Stimulated activated naive CD8-positive, alpha-beta T cell treated with anti-CD3 and anti-CD28 coated beads, Interleukin-15, Interleukin-2, amounts not matched to agents 100 ng/mL and 50 ng/mL, for 24 hours (primary cell): ENCODE results near the gene DMAC2.

Experiments used
- H3K27ac Mint-ChIP-seq: one replicate; pipeline ENCODE4 v1.8.0; 2021; ENCODE audit warnings: mild to moderate bottlenecking, mixed read lengths
- H3K27me3 Mint-ChIP-seq: one replicate; pipeline ENCODE4 v1.8.0; 2021; ENCODE audit warnings: mixed read lengths
- H3K36me3 Mint-ChIP-seq: one replicate; pipeline ENCODE4 v1.8.0; 2021; ENCODE audit warnings: low read depth, mixed read lengths
- H3K4me1 Mint-ChIP-seq: one replicate; pipeline ENCODE4 v1.8.0; 2021; ENCODE audit warnings: low read depth, mixed read lengths
- H3K4me3 Mint-ChIP-seq: one replicate; pipeline ENCODE4 v1.8.0; 2021; ENCODE audit warnings: mild to moderate bottlenecking, mixed read lengths
- H3K9me3 Mint-ChIP-seq: one replicate; pipeline ENCODE4 v1.8.0; 2021; ENCODE audit warnings: mixed read lengths

Gene DMAC2

GRCh38 chr19:41431426-41432386 is 8.0 kb downstream of the DMAC2 start:
- H3K9me3 Mint-ChIP-seq, result no peaks in the 10 kb centered on the region
- H3K27me3 Mint-ChIP-seq, result no peaks in the 10 kb centered on the region
- no peak overlapping the region for H3K4me3 Mint-ChIP-seq
- H3K36me3 Mint-ChIP-seq, result peaks cover 28% of the 10 kb centered on the region
- no peak overlapping the region for H3K27ac Mint-ChIP-seq
- peaks cover 17% of the 10 kb centered on the region for H3K4me1 Mint-ChIP-seq

GRCh38 chr19:41430922-41431321 is 8.8 kb downstream of the DMAC2 start:
- H3K4me3 Mint-ChIP-seq, result no peak overlapping the region
- peaks cover 18% of the 10 kb centered on the region for H3K4me1 Mint-ChIP-seq
- H3K27me3 Mint-ChIP-seq, result no peaks in the 10 kb centered on the region
- H3K36me3 Mint-ChIP-seq, result peaks cover 25% of the 10 kb centered on the region
- no peak overlapping the region for H3K27ac Mint-ChIP-seq
- H3K9me3 Mint-ChIP-seq, result no peaks in the 10 kb centered on the region

DNA sequence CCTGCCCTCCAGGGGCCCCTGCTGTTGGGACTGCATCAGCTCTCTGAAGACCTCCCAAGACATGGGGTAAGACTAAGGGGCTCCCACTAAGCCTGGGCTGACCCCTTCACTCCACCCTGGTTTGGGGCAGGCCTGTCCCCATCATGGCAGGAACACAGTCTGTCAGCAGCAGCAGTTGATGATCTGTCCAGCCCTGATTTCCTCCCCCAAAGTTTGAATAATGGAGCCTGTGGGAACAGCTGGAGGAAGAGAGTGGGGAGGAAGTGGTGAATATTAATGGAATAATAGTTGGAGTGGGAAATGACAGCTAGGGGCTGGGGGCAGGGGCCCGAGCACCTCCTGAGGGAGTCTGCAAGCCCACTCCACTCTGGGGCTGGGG is 11.2 kb downstream of the DMAC2 start:
- Mint-ChIP-seq H3K4me1 (peaks cover 18% of the 10 kb centered on the region), H3K27ac (peak overlapping the region; percentile 65), H3K36me3 (peaks cover 20% of the 10 kb centered on the region), H3K27me3 (no peaks in the 10 kb centered on the region), H3K4me3 (no peak overlapping the region), H3K9me3 (no peaks in the 10 kb centered on the region)

DNA sequence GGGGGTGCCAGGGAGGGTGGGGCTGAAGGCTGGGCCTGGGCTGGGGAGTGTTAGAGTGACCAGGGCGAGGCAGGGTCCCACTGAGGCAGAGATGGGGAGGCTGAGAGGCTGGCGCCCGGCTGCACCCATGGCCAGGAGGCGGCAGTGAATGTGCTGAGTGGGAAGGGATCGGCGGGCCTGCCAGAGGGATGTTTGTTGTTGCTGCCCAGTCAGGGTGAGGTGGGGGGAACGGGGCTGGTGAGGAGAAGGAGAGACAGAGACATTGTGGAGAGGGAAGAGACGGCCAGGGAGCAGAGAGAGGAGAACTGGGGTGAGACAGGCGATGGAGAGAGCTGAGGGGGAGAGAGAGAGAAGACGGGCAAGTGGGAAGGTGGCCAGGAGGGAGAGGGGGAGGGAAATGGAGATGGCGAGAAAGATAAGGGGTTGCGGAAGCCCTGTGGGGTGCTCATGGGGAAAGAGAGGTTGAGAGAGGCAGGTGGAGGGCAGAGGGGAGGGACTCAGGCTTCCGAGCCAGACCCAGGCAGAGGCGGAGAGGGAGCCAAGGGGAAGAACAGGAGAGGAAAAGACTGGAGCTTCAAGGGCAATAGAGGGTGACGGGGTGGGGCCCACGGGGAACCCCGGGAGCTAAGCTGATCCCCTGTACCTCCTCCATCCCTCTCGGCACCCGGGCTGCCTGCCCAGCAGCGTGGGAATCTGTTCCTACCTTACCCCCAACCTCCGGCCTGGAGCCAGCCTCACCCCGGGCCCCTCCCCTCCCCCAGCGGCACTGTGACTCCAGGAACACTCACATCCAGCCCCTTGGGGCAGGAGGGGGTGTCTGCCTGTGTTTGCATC is 11.8 kb downstream of the DMAC2 start:
- no peaks in the 10 kb centered on the region for H3K9me3 Mint-ChIP-seq
- H3K27me3 Mint-ChIP-seq, result no peaks in the 10 kb centered on the region
- H3K4me3 Mint-ChIP-seq, result peak overlapping the region; percentile 76
- peak overlapping the region; percentile 89 for H3K27ac Mint-ChIP-seq
- peaks cover 19% of the 10 kb centered on the region for H3K36me3 Mint-ChIP-seq
- H3K4me1 Mint-ChIP-seq, result peaks cover 18% of the 10 kb centered on the region

DNA sequence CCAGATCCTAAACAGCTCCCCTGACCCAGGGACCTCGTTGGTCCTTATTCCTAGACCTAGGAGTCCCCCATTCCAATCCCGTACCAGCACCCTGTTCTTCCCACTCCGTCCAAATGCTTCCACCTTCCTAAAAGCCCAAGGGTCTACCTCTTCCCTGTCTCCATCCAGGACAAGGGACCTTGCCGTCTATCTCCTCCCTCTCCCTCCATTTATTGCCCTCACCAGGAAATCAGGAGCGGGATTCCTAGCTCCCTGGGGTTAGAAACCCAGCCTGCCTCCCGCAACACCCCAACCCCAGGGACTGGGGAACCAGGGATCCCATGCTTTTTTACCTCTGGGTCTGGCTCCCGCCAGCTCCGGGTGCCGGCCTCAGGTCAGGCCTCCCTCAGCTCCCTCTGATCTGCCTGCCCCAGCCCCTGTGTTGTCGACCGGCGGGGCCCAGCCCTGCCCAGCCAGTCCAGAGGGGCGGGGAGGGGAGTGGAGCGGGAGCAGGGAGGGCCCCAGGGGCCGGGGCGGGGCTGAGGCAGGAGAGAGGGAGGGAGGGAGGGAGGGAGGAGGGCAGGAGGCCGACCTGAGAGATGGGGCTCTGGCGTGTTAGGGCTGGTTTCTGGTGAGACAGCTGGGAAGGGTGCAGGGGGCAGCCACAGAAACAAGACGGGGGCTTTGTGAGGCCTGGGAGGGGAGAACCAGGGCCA is 12.6 kb downstream of the DMAC2 start, which contains the start of gene B3GNT8:
B3GNT8 (minus strand) TSS at position 423 of the 695 bp plus-strand sequence. CDS start 596 bp downstream, outside the sequence.
- Mint-ChIP-seq H3K4me1 (peaks cover 18% of the 10 kb centered on the region), H3K27me3 (no peaks in the 10 kb centered on the region), H3K9me3 (no peaks in the 10 kb centered on the region), H3K36me3 (peaks cover 11% of the 10 kb centered on the region), H3K4me3 (peak within 1 kb of the TSS; percentile 76), H3K27ac (peak within 1 kb of the TSS; percentile 89)

- no peak overlapping the region for H3K27ac Mint-ChIP-seq
- no peaks in the 10 kb centered on the region for H3K27me3 Mint-ChIP-seq
- H3K9me3 Mint-ChIP-seq, result no peaks in the 10 kb centered on the region
- no peak overlapping the region for H3K4me3 Mint-ChIP-seq
- H3K4me1 Mint-ChIP-seq, result peaks cover 18% of the 10 kb centered on the region
- H3K36me3 Mint-ChIP-seq, result peaks cover 6% of the 10 kb centered on the region
These were observed 13.4 kb downstream of the DMAC2 start for GRCh38 chr19:41426116-41426841.

DNA sequence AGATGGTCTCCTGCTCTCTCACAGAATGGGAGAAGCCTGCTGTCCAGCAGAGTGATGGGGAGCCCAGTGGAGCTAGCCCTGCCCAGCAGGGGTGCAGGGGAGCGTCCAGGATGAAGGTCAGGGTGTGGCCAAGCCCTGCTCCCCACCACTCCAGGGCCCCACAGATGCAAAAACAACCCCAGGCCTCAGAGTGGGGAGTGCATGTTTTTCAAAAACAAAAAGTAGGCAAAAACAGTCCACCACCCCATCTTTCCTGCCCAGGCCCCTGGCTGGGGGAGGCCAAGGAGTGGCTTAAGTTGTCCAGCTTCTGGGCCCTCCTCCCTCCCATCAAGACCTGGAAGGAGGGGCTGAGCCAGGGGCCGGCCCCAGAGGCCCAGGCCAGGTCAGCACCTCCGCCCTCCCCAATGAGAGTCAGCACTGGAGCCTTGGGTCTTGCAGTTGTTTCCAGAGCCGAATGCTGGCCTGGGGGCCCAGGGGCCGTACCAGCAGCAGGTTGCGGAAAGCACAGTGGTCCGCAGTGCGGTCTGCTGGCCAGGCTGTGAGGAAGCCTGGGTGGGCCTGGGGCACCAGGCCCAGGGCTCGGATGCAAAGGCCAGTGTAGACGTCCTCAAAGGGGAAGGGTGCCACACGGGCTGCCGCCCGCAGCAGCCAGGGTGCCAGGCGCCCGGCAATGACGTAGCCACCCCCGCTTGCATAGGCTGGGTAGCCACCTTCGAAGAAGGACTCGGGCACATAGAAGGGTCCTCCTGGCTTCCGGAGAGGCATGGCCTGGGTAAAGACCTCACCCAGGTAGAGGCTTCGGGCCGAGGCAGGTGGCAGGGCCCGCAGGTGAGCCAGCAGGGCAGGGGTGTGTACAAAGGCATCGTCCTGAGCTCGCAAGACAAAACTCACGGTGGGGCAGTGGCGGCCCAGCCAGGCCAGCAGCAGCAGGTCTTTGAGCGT is 14.3 kb downstream of the DMAC2 start:
- Mint-ChIP-seq H3K4me1 (peaks cover 18% of the 10 kb centered on the region), H3K4me3 (no peak overlapping the region), H3K27me3 (no peaks in the 10 kb centered on the region)

GRCh38 chr19:41424335-41425173 is 15.2 kb downstream of the DMAC2 start:
- Mint-ChIP-seq H3K27ac (peak overlapping the region; percentile 49), H3K4me3 (no peak overlapping the region), H3K9me3 (no peaks in the 10 kb centered on the region), H3K36me3 (peaks cover 5% of the 10 kb centered on the region), H3K4me1 (peaks cover 18% of the 10 kb centered on the region), H3K27me3 (no peaks in the 10 kb centered on the region)

More for the DNA sequence above, 14.3 kb downstream of the DMAC2 start:
- H3K36me3 Mint-ChIP-seq, result no peaks in the 10 kb centered on the region
- H3K9me3 Mint-ChIP-seq, result no peaks in the 10 kb centered on the region
- no peak overlapping the region for H3K27ac Mint-ChIP-seq

DNA sequence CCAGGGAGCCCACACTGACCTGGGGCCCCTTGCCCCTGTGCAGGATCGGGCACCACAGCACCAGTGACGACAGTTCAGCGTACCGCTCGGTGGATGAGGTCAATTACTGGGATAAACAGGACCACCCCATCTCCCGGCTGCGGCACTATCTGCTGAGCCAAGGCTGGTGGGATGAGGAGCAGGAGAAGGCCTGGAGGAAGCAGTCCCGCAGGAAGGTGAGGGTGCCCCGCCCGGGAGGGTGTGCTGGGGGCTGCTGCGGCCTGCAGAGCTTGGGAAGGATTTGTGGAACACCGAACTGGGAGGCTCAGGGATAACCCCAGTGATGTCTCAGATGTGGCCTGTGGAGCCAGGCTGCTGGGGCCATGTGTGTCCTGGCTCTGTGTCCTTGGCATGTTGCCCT is 16.8 kb downstream of the DMAC2 start:
- no peak overlapping the region for H3K4me3 Mint-ChIP-seq
- no peak overlapping the region for H3K27ac Mint-ChIP-seq
- peaks cover 12% of the 10 kb centered on the region for H3K4me1 Mint-ChIP-seq
- peaks cover 12% of the 10 kb centered on the region for H3K36me3 Mint-ChIP-seq
- no peaks in the 10 kb centered on the region for H3K9me3 Mint-ChIP-seq
- no peaks in the 10 kb centered on the region for H3K27me3 Mint-ChIP-seq

- Mint-ChIP-seq H3K27me3 (no peaks in the 10 kb centered on the region), H3K9me3 (no peaks in the 10 kb centered on the region), H3K4me1 (peaks cover 7% of the 10 kb centered on the region), H3K36me3 (peaks cover 14% of the 10 kb centered on the region), H3K4me3 (no peak overlapping the region), H3K27ac (no peak overlapping the region)
These were observed 17.3 kb downstream of the DMAC2 start for GRCh38 chr19:41422456-41422855.

DNA sequence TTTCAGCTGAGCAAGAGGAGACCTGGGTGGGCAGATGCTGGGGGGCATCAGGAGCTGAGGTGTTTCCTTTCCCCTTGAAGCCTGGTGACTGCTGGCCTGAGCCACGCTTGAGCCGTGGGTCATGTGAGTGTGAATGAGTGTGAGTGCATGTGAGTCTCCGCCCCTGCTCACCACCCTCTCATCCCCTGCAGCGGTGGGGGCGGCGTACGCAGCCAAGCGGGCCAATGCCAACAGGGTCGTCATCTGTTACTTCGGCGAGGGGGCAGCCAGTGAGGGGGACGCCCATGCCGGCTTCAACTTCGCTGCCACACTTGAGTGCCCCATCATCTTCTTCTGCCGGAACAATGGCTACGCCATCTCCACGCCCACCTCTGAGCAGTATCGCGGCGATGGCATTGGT is 17.7 kb downstream of the DMAC2 start:
- H3K36me3 Mint-ChIP-seq, result peaks cover 17% of the 10 kb centered on the region
- H3K4me1 Mint-ChIP-seq, result peaks cover 3% of the 10 kb centered on the region
- H3K9me3 Mint-ChIP-seq, result no peaks in the 10 kb centered on the region
- no peaks in the 10 kb centered on the region for H3K27me3 Mint-ChIP-seq
- H3K27ac Mint-ChIP-seq, result no peak overlapping the region
- no peak overlapping the region for H3K4me3 Mint-ChIP-seq

DNA sequence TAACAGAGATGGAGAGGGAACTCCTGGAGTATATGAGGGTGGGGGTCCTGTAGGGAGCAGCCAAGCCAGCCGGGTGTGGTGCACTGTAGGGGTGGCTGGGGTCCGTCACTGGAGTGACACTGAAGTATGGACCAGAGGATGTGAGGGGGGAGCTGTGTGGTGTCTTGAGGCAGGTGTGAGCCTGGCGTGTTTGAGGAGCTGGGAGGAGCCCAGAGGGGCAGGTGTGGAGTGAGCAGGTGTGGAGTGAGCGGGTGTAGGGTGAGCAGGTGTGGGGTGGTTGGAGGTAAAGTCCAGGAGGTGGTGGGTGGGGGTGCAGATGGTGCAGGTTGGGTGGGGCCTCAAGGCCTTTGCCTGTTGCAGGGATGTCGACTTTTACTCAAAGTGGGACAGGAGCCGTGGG is 18.4 kb downstream of the DMAC2 start:
- Mint-ChIP-seq H3K27ac (no peak overlapping the region), H3K4me1 (no peaks in the 10 kb centered on the region), H3K9me3 (no peaks in the 10 kb centered on the region), H3K4me3 (no peak overlapping the region), H3K27me3 (no peaks in the 10 kb centered on the region), H3K36me3 (peaks cover 17% of the 10 kb centered on the region)
